ENCODE data around the gene CLSTN3. TPM values are rescaled to one million over a fixed set of nuclear protein-coding genes. Genes with fewer than 3 reads are reported as not detected.

The CLSTN3 gene
- total and polyA plus RNA-seq, 2 experiments from 2014 or later: 5.0 to 46.9 TPM

GRCh38 chr12:7141351-7142005 is 11.3 kb downstream of the CLSTN3 start:
- Histone ChIP-seq H3K27ac (ENCODE audit: low read depth) (no peak overlapping the region), H3K9me2 (ENCODE audit: insufficient read depth) (0 out of 2 replicates have a peak, but pooled peaks cover 3% of the 10 kb centered on the region), H3K36me3 (ENCODE audit: insufficient read depth) (no peaks in the 10 kb centered on the region), H3K4me3 (no peak overlapping the region), H4K20me1 (replicated peaks; ENCODE audit: insufficient read depth) (no peaks in the 10 kb centered on the region; the same call in 1 of the 2 replicates), H3K4me1 (ENCODE audit: insufficient read depth) (no peaks in the 10 kb centered on the region), H3K4me2 (no peak overlapping the region), H2AFZ (no peak overlapping the region), H3K79me2 (replicated peaks; ENCODE audit: insufficient read depth) (no peaks in the 10 kb centered on the region), H3K27me3 (ENCODE audit: insufficient read depth) (no peaks in the 10 kb centered on the region), H3F3A (replicated peaks; ENCODE audit: low read depth) (no peaks in the 10 kb centered on the region)
- ATAC-seq (no peak), DNase-seq (ENCODE audit: low spot score) (no peak)
- H3K9me3 Mint-ChIP-seq: no peaks in the 10 kb centered on the region
- H3K27ac Mint-ChIP-seq: no peak overlapping the region
- H3K36me3 Mint-ChIP-seq (ENCODE audit: low read depth): peaks cover 25% of the 10 kb centered on the region
- no peak overlapping the region for H3K4me3 Mint-ChIP-seq
- H3K27me3 Mint-ChIP-seq (ENCODE audit: insufficient read depth, low read depth, poor library complexity): peaks cover 4% of the 10 kb centered on the region
- no peaks in the 10 kb centered on the region for H3K4me1 Mint-ChIP-seq
- TF ChIP-seq CTCF (conservative IDR thresholded peaks at IDR 0.05; ENCODE audit: low read depth in 2 of 2) (no peak), EZH2phosphoT487 (IDR thresholded peaks at IDR 0.05; ENCODE audit: unreplicated experiment) (no peak), ZNF462 (CRISPR knock-in tag; IDR thresholded peaks at IDR 0.05) (no peak), JUNB (IDR thresholded peaks at IDR 0.05; ENCODE audit: unreplicated experiment) (no peak), STAT1 (IDR thresholded peaks at IDR 0.05; ENCODE audit: unreplicated experiment) (no peak), ZNF114 (CRISPR knock-in tag; IDR thresholded peaks at IDR 0.05) (no peak)
